ENCODE data around the gene FNDC11.

- TF ChIP-seq CTCF (IDR thresholded peaks at IDR 0.05) (no peak), POLR2A (IDR thresholded peaks at IDR 0.05) (no peak)
Observed at GRCh38 chr20:63596423-63596822, 42.5 kb downstream of the FNDC11 start.
